WTC11 (cell line): ENCODE data around the gene CTDSPL. TPM values are rescaled to one million over a fixed set of nuclear protein-coding genes. Genes with fewer than 3 reads are reported as not detected.

Source experiments
- ATAC-seq: fragments of 200-7000 bp; cut with Tn5 transposase; 2 replicates; pipeline ENCODE4 v1.10.0; 2021; ENCODE audit warnings: mild to moderate bottlenecking, moderate library complexity
- CTCF ChIA-PET: fragments of 300-600 bp; sonication (Branson Sonifier 250); formaldehyde crosslinking; loops from one replicate; lab custom pipeline; 2021; ENCODE audit warnings: antibody characterized with exemption; lab: Charles Lee
- POLR2A ChIA-PET: fragments of 350-600 bp; sonication (Branson Sonifier 250); formaldehyde crosslinking; loops from one replicate; lab custom pipeline; 2021; ENCODE audit warnings: antibody characterized with exemption; lab: Charles Lee
- DNase-seq: peaks from one replicate; pipeline ENCODE4 v3.0.0; 2021; ENCODE audit warnings: low spot score
- H3K27ac Mint-ChIP-seq: 2 replicates; pipeline ENCODE4 v1.8.0; 2021; ENCODE audit warnings: mixed read lengths
- H3K27me3 Mint-ChIP-seq: 2 replicates; pipeline ENCODE4 v1.8.0; 2021; ENCODE audit warnings: low read depth, mild to moderate bottlenecking, moderate library complexity, mixed read lengths
- H3K36me3 Mint-ChIP-seq: 2 replicates; pipeline ENCODE4 v1.8.0; 2021; ENCODE audit warnings: mixed read lengths
- H3K4me1 Mint-ChIP-seq: 2 replicates; pipeline ENCODE4 v1.8.0; 2022; ENCODE audit warnings: mixed read lengths
- H3K4me3 Mint-ChIP-seq: 2 replicates; pipeline ENCODE4 v1.8.0; 2021; ENCODE audit warnings: mild to moderate bottlenecking, moderate library complexity, mixed read lengths
- H3K9me3 Mint-ChIP-seq: 2 replicates; pipeline ENCODE4 v1.8.0; 2021; ENCODE audit warnings: mixed read lengths
- CTCF ChIP-seq: fragments of 200-600 bp; IDR thresholded peaks from 2 replicates; pipeline ENCODE4 v1.8.0; 2022; ENCODE audit warnings: antibody characterized with exemption
- E2F1 ChIP-seq: sonication (generic); formaldehyde crosslinking; IDR thresholded peaks from 2 replicates; pipeline ENCODE4 v1.8.0; 2022; ENCODE audit warnings: mild to moderate bottlenecking, missing genetic modification reagents
- E2F5 ChIP-seq: sonication (generic); formaldehyde crosslinking; IDR thresholded peaks from 2 replicates; pipeline ENCODE4 v1.8.1; 2022; ENCODE audit warnings: mild to moderate bottlenecking, moderate library complexity, missing genetic modification reagents
- FOXJ3 ChIP-seq: sonication (generic); formaldehyde crosslinking; IDR thresholded peaks from 2 replicates; pipeline ENCODE4 v1.9.0; 2021; ENCODE audit warnings: missing genetic modification reagents, mild to moderate bottlenecking, borderline replicate concordance
- GTF2I ChIP-seq: fragments of 250-450 bp; sonication (Bioruptor Pico); conservative IDR thresholded peaks from 2 replicates; pipeline ENCODE4 v1.4.0; 2021; ENCODE audit warnings: mild to moderate bottlenecking
- HMGXB4 ChIP-seq: sonication (generic); formaldehyde crosslinking; IDR thresholded peaks from 2 replicates; pipeline ENCODE4 v1.8.1; 2023; ENCODE audit warnings: mild to moderate bottlenecking, moderate library complexity, missing genetic modification reagents
- NFYB ChIP-seq: sonication (generic); formaldehyde crosslinking; conservative IDR thresholded peaks from 2 replicates; pipeline ENCODE4 v1.8.0; 2022; ENCODE audit warnings: low read depth, missing genetic modification reagents
- NR1H2 ChIP-seq: sonication (generic); formaldehyde crosslinking; IDR thresholded peaks from 2 replicates; pipeline ENCODE4 v1.9.0; 2021; ENCODE audit warnings: mild to moderate bottlenecking, moderate library complexity, missing genetic modification reagents
- OVOL2 ChIP-seq: fragments of 250-450 bp; sonication (Bioruptor Pico); IDR thresholded peaks from 2 replicates; pipeline ENCODE4 v1.9.0; 2021; ENCODE audit warnings: mild to moderate bottlenecking, borderline replicate concordance
- PRRX2 ChIP-seq: fragments of 250-450 bp; sonication (Bioruptor Pico); IDR thresholded peaks from 2 replicates; pipeline ENCODE4 v1.8.0; 2021; ENCODE audit warnings: mild to moderate bottlenecking
- SMAD3 ChIP-seq: sonication (generic); formaldehyde crosslinking; IDR thresholded peaks from 2 replicates; pipeline ENCODE4 v1.8.0; 2022; ENCODE audit warnings: missing genetic modification reagents, mild to moderate bottlenecking, borderline replicate concordance
- SOX15 ChIP-seq: fragments of 250-450 bp; sonication (Bioruptor Pico); IDR thresholded peaks from 2 replicates; pipeline ENCODE4 v1.9.0; 2021; ENCODE audit warnings: mild to moderate bottlenecking
- SP1 ChIP-seq: sonication (generic); formaldehyde crosslinking; conservative IDR thresholded peaks from 2 replicates; pipeline ENCODE4 v1.8.1; 2022; ENCODE audit warnings: missing genetic modification reagents
- TEAD1 ChIP-seq: sonication (generic); formaldehyde crosslinking; IDR thresholded peaks from 2 replicates; pipeline ENCODE4 v1.8.0; 2022; ENCODE audit warnings: mild to moderate bottlenecking, missing genetic modification reagents
- ZNF416 ChIP-seq: fragments of 250-450 bp; sonication (Bioruptor Pico); IDR thresholded peaks from 2 replicates; pipeline ENCODE4 v1.9.0; 2021; ENCODE audit warnings: mild to moderate bottlenecking, inconsistent platforms
- total RNA-seq: library from RNA; stranded (reverse); gene quantifications from 3 replicates; pipeline ENCODE4 v1.2.3, GENCODE V29; 2021
- TF ChIP-seq, protein P1 (sequence below): sonication (generic); formaldehyde crosslinking; IDR thresholded peaks from 2 replicates; pipeline ENCODE4 v1.8.1; 2022; ENCODE audit warnings: missing genetic modification reagents, borderline replicate concordance
- TF ChIP-seq, protein P2 (sequence below): sonication (generic); formaldehyde crosslinking; conservative IDR thresholded peaks from 2 replicates; pipeline ENCODE4 v1.8.1; 2023; ENCODE audit warnings: mild to moderate bottlenecking, low read depth, missing genetic modification reagents, moderate library complexity
- TF ChIP-seq, protein P3 (sequence below): sonication (generic); formaldehyde crosslinking; IDR thresholded peaks from 2 replicates; pipeline ENCODE4 v1.8.1; 2022; ENCODE audit warnings: mild to moderate bottlenecking, missing genetic modification reagents, moderate library complexity, borderline replicate concordance
- TF ChIP-seq, protein P4 (sequence below): sonication (generic); formaldehyde crosslinking; IDR thresholded peaks from 2 replicates; pipeline ENCODE4 v1.8.0; 2023; ENCODE audit warnings: missing genetic modification reagents

Gene CTDSPL
- total RNA-seq, 1 experiment from 2014 or later, result 41.2 TPM

GRCh38 chr3:37967260-37967881 is 105.7 kb downstream of the CTDSPL start (continued):
- TF ChIP-seq CTCF, result peak; percentile 77
- 0 out of 2 replicates have a peak, but pooled peaks have one; percentile 19 for TF ChIP-seq TEAD1
- TF ChIP-seq FOXJ3 (CRISPR knock-in tag), result no peak
- no peak for TF ChIP-seq HMGXB4 (CRISPR knock-in tag)
- no peak for TF ChIP-seq NFYB (CRISPR knock-in tag)
- TF ChIP-seq, protein P1, sequence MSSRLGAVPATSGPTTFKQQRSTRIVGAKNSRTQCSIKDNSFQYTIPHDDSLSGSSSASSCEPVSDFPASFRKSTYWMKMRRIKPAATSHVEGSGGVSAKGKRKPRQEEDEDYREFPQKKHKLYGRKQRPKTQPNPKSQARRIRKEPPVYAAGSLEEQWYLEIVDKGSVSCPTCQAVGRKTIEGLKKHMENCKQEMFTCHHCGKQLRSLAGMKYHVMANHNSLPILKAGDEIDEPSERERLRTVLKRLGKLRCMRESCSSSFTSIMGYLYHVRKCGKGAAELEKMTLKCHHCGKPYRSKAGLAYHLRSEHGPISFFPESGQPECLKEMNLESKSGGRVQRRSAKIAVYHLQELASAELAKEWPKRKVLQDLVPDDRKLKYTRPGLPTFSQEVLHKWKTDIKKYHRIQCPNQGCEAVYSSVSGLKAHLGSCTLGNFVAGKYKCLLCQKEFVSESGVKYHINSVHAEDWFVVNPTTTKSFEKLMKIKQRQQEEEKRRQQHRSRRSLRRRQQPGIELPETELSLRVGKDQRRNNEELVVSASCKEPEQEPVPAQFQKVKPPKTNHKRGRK (CRISPR knock-in tag), result no peak
- no peak for TF ChIP-seq OVOL2
- TF ChIP-seq PRRX2 (CRISPR knock-in tag), result no peak
- TF ChIP-seq, protein P2, sequence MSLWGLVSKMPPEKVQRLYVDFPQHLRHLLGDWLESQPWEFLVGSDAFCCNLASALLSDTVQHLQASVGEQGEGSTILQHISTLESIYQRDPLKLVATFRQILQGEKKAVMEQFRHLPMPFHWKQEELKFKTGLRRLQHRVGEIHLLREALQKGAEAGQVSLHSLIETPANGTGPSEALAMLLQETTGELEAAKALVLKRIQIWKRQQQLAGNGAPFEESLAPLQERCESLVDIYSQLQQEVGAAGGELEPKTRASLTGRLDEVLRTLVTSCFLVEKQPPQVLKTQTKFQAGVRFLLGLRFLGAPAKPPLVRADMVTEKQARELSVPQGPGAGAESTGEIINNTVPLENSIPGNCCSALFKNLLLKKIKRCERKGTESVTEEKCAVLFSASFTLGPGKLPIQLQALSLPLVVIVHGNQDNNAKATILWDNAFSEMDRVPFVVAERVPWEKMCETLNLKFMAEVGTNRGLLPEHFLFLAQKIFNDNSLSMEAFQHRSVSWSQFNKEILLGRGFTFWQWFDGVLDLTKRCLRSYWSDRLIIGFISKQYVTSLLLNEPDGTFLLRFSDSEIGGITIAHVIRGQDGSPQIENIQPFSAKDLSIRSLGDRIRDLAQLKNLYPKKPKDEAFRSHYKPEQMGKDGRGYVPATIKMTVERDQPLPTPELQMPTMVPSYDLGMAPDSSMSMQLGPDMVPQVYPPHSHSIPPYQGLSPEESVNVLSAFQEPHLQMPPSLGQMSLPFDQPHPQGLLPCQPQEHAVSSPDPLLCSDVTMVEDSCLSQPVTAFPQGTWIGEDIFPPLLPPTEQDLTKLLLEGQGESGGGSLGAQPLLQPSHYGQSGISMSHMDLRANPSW, result no peak
- no peak for TF ChIP-seq NR1H2 (CRISPR knock-in tag)
- no peak for TF ChIP-seq SOX15 (CRISPR knock-in tag)
- TF ChIP-seq ZNF416 (CRISPR knock-in tag), result peak; percentile 98
- no peak for TF ChIP-seq GTF2I (CRISPR knock-in tag)
- no peak for TF ChIP-seq E2F5 (CRISPR knock-in tag)
- TF ChIP-seq SMAD3 (CRISPR knock-in tag), result peak; percentile 52; the same call in 1 of the 2 replicates

DNA sequence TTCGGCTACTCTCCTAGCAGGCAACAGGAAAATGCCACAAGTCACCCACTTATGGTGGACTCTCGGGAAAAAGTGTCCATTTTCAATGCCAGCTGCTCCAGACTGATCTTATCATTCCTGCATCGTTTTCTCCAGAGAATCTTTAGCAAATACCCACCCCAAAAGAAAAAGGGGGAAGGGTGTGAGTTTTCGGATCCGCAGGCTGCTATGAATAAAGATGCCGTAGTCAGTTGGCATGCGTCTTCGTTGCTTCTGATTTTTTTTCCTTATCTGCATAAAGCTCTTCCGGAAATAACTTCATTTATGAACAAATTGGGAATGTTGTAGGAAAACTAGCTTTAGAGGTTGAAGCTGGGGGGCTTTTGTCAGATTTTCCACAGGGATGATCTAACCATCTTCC is 106.5 kb downstream of the CTDSPL start:
- H3K4me1 Mint-ChIP-seq, result peaks cover 27% of the 10 kb centered on the region
- ChIA-PET POLR2A (no interaction called here), CTCF (interaction anchor here (0.9 to 4.3 kb wide), 14 partner anchors 12 to 117 kb away, joined by 3 to 109 read pairs (median 6); no protein-coding TSS in a partner anchor)
- peak overlapping the region; percentile 57; the same call in 1 of the 2 replicates for H3K27ac Mint-ChIP-seq
- H3K36me3 Mint-ChIP-seq, result peaks cover 5% of the 10 kb centered on the region
- H3K9me3 Mint-ChIP-seq, result no peaks in the 10 kb centered on the region; the same call in 1 of the 2 replicates
- DNase-seq (no peak), ATAC-seq (no peak)
- H3K4me3 Mint-ChIP-seq, result no peak overlapping the region
- no peaks in the 10 kb centered on the region; the same call in 1 of the 2 replicates for H3K27me3 Mint-ChIP-seq
- TF ChIP-seq, protein P3, sequence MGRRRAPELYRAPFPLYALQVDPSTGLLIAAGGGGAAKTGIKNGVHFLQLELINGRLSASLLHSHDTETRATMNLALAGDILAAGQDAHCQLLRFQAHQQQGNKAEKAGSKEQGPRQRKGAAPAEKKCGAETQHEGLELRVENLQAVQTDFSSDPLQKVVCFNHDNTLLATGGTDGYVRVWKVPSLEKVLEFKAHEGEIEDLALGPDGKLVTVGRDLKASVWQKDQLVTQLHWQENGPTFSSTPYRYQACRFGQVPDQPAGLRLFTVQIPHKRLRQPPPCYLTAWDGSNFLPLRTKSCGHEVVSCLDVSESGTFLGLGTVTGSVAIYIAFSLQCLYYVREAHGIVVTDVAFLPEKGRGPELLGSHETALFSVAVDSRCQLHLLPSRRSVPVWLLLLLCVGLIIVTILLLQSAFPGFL (CRISPR knock-in tag), result no peak
- TF ChIP-seq CTCF (no peak), E2F1 (CRISPR knock-in tag) (no peak), SP1 (no peak), GTF2I (CRISPR knock-in tag) (no peak)
- TF ChIP-seq, protein P4, sequence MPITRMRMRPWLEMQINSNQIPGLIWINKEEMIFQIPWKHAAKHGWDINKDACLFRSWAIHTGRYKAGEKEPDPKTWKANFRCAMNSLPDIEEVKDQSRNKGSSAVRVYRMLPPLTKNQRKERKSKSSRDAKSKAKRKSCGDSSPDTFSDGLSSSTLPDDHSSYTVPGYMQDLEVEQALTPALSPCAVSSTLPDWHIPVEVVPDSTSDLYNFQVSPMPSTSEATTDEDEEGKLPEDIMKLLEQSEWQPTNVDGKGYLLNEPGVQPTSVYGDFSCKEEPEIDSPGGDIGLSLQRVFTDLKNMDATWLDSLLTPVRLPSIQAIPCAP (CRISPR knock-in tag), result no peak
- TF ChIP-seq, protein P1 (CRISPR knock-in tag), result no peak
